ENCODE results near the gene CSHL1.
"Not testable (repeated sequence)": the region's sequence is repeated elsewhere in the genome, so short reads cannot be mapped to it uniquely, and the experiment has no call there.

Gene CSHL1

GRCh38 chr17:63940584-63940983 lies 29.5 kb upstream of the CSHL1 start:
- DNase-seq (ENCODE audit: low spot score): no peak

GRCh38 chr17:63939884-63940283 lies 28.8 kb upstream of the CSHL1 start:
- no peak for DNase-seq (ENCODE audit: low spot score)

- DNase-seq (ENCODE audit: low spot score): no peak
Observed at GRCh38 chr17:63939401-63939800, 28.3 kb upstream of the CSHL1 start.

GRCh38 chr17:63937920-63938319 lies 26.9 kb upstream of the CSHL1 start:
- no peak for DNase-seq (ENCODE audit: low spot score)

GRCh38 chr17:63937319-63937718 lies 26.3 kb upstream of the CSHL1 start:
- no peak for DNase-seq (ENCODE audit: low spot score)

- no peak for DNase-seq (ENCODE audit: low spot score)
Observed at GRCh38 chr17:63934183-63935112, 23.4 kb upstream of the CSHL1 start.

- DNase-seq (ENCODE audit: low spot score): no peak
Observed at GRCh38 chr17:63933598-63933997, 22.5 kb upstream of the CSHL1 start.

- no peak for DNase-seq (ENCODE audit: low spot score)
Observed at GRCh38 chr17:63932721-63933120, 21.7 kb upstream of the CSHL1 start.

GRCh38 chr17:63931981-63932561 lies 21.0 kb upstream of the CSHL1 start, which contains the start of gene CD79B:
Gene CD79B, minus strand, starts transcription at chr17:63932331. Its CDS starts 70 bp downstream, at chr17:63932261.
- no peak for DNase-seq (ENCODE audit: low spot score)

- no peak for DNase-seq (ENCODE audit: low spot score)
Observed at GRCh38 chr17:63930951-63931575, 20.0 kb upstream of the CSHL1 start.

- no peak for DNase-seq (ENCODE audit: low spot score)
Observed at GRCh38 chr17:63929860-63930766, 19.1 kb upstream of the CSHL1 start.

GRCh38 chr17:63928966-63929695 lies 18.1 kb upstream of the CSHL1 start:
- no peak for DNase-seq (ENCODE audit: low spot score)

GRCh38 chr17:63928172-63928666 lies 17.2 kb upstream of the CSHL1 start:
- no peak for DNase-seq (ENCODE audit: low spot score)

- no peak for DNase-seq (ENCODE audit: low spot score)
Observed at GRCh38 chr17:63927464-63928171, 16.6 kb upstream of the CSHL1 start.

GRCh38 chr17:63926164-63926563 lies 15.1 kb upstream of the CSHL1 start:
- no peak for DNase-seq (ENCODE audit: low spot score)

- no peak for DNase-seq (ENCODE audit: low spot score)
Observed at GRCh38 chr17:63925615-63926014, 14.6 kb upstream of the CSHL1 start.

GRCh38 chr17:63922402-63922801 lies 11.3 kb upstream of the CSHL1 start:
- not testable (repeated sequence) for DNase-seq (ENCODE audit: low spot score)

GRCh38 chr17:63920779-63921178 lies 9.7 kb upstream of the CSHL1 start:
- DNase-seq (ENCODE audit: low spot score): not testable (repeated sequence)

GRCh38 chr17:63920050-63920449 lies 9.0 kb upstream of the CSHL1 start:
- DNase-seq (ENCODE audit: low spot score): not testable (repeated sequence)

GRCh38 chr17:63919311-63919723 lies 8.3 kb upstream of the CSHL1 start:
- peak; percentile 87 for DNase-seq (ENCODE audit: low spot score)
